ENCODE data around the gene IHH.
A peak's percentile ranks its signal among the peaks of the same experiment; 100 is the strongest.

Gene IHH

GRCh38 chr2:219073413-219074129 is 12.8 kb upstream of the IHH start:
- DNase-seq (ENCODE audit: low read depth): peak; percentile 14

GRCh38 chr2:219072741-219073250 is 12.1 kb upstream of the IHH start:
- DNase-seq (ENCODE audit: low read depth): no peak

GRCh38 chr2:219071131-219071816 is 10.6 kb upstream of the IHH start:
- DNase-seq (ENCODE audit: low read depth): peak; percentile 13

DNA sequence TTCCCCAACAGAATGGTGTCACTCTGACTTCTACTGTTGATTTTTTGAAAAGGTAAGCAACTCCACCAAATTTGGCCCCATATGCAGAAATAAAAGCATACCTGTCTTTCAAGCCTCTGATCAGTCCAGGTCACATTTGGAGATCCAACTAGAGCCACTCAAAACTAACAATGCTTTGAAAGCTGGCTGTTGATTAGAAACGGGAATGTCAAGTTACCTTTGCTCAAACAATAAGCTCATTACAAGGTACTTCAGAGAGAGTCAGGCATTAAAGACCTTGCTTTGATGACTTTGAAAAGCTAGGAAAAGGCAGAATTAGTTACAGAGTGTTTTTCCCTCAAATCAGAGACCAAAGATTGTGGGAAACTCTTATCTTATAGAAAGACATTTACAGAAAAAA is 4.8 kb upstream of the IHH start:
- no peak for DNase-seq (ENCODE audit: low read depth)

DNA sequence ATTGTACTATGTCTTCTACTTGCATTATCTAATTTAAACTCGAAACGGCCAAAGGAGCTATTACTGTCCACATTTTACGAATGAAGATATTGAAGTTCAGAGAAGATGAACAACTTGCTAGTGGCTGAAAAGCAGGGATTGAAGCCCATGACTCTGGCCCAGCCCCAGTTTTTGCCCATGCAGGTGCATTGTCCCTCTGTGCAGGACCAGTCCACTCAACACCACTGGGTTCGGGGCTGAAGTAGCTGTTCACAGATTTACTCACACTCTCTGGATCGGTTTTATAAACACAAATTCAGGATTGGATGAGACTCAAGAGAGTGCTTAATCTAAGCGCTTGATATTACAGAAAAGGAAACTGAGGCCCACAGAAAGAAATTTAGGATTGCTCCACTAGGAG is 1.4 kb upstream of the IHH start:
- no peak for DNase-seq (ENCODE audit: low read depth)

DNA sequence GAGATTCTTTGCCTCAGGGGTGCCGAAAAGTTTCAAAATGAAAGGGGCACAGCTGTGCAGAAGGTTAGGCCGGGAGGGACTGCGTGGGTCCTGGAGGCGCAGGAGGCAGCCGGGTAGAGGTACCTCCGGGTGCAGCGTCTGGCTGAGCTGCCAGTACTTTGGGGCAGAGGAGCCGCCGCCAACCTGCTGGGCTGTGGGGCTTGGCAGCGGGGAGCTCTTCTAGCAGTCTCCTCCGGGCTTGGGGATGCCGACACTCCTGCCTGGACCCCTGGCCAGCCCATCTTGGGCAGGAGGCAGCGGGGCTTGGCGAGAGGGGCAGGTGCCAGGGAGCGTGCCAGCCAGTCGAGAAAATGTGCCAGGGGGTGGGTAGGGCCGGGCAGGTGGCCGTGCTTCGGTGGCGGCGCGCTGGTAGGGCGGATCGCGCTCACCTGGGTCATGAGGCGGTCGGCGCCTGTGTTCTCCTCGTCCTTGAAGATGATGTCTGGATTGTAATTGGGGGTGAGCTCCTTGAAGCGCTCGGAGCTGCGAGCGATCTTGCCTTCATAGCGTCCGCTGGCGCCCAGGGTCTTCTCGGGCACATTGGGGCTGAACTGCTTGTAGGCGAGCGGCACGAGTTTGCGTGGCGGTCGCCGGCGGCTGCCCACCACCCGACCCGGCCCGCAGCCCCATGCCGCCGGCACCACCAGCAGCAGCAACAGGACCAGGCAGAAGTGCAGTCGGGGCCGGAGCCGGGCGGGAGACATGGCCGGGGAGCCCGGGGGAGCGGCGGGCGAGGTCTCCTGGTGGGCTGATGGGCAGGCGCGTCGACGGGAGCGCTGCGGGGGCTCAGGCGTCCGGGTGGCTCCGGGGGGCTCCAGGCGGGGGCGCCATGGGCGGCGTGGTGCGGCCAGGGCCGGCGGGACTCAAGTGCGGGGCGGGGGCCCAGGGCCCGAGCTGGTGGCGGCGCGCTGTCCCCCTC is 717 bp downstream of the IHH start:
- no peak for DNase-seq (ENCODE audit: low read depth)

GRCh38 chr2:219059375-219059724 is 1.4 kb downstream of the IHH start:
- no peak for DNase-seq (ENCODE audit: low read depth)

GRCh38 chr2:219058541-219059374 is 2.0 kb downstream of the IHH start:
- DNase-seq (ENCODE audit: low read depth): no peak

DNA sequence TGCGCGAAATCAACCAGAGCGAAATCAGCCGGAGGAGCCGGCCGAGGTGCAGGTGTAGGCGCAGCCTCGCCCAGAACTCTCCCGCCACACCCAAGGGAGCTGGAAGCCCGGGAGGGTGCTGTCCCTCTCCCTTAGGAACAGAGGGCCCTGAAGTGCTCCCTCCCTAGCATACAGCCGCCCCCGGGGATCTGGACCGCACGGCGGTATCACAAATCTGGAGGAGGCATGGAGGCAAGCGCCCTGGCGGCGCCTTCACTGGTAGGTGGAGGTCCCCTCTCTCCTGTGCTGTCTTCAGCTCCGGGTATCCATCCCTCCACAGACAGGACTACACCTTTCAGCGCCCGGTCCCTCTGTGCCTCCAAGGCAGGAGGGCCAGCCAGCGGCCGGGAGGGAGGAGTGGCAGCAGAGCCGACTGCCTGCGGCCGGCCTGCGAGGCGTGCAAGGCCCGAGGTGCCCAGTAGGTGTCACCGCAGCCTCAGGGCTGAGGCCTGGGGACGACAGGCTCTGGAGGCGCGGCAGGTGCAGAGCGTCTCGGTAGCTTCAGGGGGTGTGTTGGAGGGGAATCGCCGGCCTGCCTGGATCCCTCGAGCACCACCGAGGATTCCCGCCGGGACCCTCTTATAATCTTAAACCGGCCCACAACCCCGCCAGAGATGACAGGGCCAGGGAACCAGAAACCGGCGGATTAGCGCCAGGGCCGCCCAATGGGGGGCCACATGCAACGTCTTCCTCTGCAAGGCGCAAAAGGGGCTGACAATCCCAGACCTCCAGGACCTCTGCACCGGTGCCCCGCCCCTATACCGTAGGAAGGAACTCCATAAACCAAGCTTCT is 2.8 kb downstream of the IHH start:
- no peak for DNase-seq (ENCODE audit: low read depth)

- DNase-seq (ENCODE audit: low read depth): no peak
These were observed 3.6 kb downstream of the IHH start for GRCh38 chr2:219056896-219057708.

DNA sequence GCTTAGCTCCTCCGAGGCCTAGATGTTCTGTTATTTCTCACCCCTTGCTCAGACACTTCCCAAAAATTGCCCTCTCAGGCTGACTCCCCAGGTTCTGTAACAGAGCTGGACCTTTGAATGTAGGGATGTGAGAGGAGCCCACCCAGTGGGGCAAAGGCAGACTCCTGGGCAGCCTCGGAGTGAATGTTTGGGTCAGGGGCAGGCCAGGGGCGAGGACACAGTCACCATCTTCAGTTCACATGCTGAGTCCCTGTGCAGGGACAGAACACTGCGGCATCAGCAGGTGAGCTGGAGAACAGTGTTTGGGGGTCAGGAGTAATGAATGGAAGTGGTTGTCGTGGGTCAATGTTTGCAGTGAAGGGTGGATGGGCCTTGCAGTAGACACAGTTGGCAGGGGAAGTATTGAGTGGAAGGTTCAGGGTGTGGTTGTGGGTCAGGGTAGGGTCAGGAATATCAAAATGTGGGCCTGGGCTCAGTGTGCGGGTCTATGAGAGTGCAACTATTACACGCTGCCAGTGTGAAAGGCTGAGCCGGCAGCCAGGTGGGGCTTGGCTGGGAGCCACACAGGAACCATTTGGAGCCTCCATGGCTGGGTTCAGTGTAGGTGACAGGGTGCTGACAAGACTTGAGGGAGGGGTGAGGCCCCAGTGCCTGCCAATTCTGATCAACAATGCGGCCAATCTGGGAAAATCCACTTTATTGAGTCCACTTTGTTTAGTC is 4.4 kb downstream of the IHH start:
- no peak for DNase-seq (ENCODE audit: low read depth)

DNA sequence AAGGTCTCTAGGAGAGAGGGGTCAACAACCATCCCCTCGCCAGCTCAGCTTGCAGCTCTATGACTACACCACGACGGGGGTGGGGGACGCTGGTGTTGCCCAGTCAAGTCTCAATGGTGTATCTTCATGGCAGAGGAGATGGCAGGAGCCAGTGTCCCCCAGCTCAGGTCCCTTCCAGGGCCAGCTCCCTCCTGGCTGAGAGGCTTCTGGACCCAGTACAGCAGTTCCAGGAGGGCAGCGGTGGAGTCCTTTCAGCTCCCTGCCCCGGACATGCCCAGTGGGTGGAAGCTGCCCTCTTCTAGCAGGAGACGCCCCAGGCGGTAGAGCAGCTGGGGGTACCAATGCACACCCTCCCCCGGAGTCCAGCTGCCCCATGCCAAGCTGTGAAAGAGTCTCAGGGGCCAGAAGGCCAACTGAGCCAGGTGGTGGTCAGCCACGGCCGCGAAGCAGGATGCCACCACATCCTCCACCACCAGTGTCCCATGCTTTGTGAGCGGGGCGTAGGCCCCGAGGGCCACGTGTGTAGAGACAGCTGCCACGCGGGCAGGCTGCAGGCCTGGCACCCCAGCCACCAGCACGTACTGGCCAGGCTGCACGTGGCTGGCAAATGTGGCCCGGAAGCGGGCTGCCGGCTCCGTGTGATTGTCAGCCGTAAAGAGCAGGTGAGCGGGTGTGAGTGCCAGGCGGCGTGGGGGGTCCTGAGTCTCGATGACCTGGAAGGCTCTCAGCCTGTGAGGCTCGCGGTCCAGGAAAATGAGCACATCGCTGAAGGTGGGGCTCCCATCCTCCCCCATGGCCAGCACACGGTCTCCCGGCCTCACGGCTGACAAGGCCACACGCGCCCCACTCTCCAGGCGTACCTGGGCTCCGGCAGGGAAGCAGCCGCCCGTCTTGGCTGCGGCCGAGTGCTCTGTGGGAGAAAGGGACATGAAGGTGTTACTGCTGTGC is 5.5 kb downstream of the IHH start:
- no peak for DNase-seq (ENCODE audit: low read depth)

DNA sequence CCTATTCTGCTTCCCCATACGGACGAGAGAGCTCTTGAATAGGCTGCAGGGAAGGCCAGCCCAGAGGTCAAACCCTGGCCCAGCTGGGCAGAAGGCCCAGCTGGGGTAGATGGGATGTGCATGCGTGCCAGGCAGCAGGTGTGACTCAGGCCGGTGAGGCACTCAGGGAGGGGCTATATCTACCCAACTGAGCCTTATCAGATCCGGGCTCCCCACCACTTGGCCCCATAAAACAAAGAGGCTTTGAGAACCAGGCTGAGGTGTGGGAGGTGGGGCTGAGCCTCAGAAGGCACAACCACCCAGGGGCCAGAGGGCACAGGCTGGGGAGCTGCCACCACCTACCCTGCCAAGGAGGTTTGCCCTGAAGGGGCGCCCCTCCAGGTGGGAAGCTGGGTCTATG is 11.4 kb downstream of the IHH start:
- no peak for DNase-seq (ENCODE audit: low read depth)

DNA sequence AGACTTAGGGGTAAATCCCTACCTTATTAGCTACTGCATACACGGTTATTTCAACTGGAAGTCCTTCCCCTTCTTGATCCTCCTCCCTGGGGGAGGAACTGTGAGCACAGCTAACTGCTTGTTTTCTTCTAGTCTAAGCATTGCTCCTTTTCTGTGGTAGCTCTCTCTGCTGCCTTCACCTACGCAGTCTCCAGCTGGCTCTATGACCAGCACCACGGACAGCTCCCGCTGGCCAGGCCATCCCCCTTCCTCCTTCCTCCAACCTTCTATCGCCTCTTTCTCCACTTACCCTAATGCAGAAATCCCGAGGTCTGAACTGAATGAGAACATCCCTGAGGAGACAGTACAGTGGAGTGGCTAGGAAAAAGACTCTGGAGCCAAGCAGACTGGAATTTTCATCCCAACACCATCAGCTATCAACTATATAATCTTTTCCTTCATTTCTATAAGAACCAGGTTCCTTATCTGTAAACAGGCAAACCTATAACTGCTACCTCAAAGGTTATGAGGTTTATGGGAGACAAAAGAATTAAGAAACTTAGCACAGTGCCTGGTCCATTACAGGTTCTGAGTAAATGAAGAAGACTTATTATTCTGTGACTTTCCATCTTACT is 14.7 kb downstream of the IHH start:
- DNase-seq (ENCODE audit: low read depth): no peak

- DNase-seq (ENCODE audit: low read depth): no peak
These were observed 18.0 kb downstream of the IHH start for GRCh38 chr2:219042750-219043149.

- no peak for DNase-seq (ENCODE audit: low read depth)
These were observed 18.6 kb downstream of the IHH start for GRCh38 chr2:219042157-219042556.

GRCh38 chr2:219041252-219041651 is 19.5 kb downstream of the IHH start, which contains the start of gene CFAP65:
Gene CFAP65, minus strand, starts transcription at chr2:219041516. Its CDS starts 2,468 bp downstream, at chr2:219039048.
- no peak for DNase-seq (ENCODE audit: low read depth)
